H1 (cell line): ENCODE measurements around the gene GATA5. TPM values are rescaled to one million over a fixed set of nuclear protein-coding genes. Genes with fewer than 3 reads are reported as not detected.

Experiments used
- CTCF ChIA-PET: fragments of 300-600 bp; sonication (Branson Sonifier 250); formaldehyde crosslinking; loops from one replicate; lab custom pipeline; 2021; ENCODE audit not compliant: partially characterized antibody; lab: Charles Lee
- POLR2A ChIA-PET: fragments of 300-600 bp; sonication (Branson Sonifier 250); formaldehyde crosslinking; loops from one replicate; lab custom pipeline; 2021; ENCODE audit warnings: inconsistent platforms; ENCODE audit not compliant: partially characterized antibody; lab: Charles Lee
- DNase-seq, 2 experiments: peaks; one replicate each; pipeline versions ENCODE4 v3.0.0 to v3.0.0-alpha.2; 2010 to 2022; ENCODE audit warnings: low spot score in 2 of 2, low read depth in 1 of 2, mixed read lengths in 1 of 2
- FAIRE-seq: peaks from 2 replicates; lab custom pipeline; 2011; peaks lifted over from hg19 to GRCh38; lab: Jason Lieb, UNC
- H2AFZ ChIP-seq: 2 replicates; pipeline ENCODE4 v1.8.1; 2012; ENCODE audit warnings: low read length, inconsistent platforms
- H2AK5ac ChIP-seq: 2 replicates; pipeline ENCODE4 v1.6.1; 2013; ENCODE audit warnings: low read depth, low read length
- H2BK120ac ChIP-seq: replicated peaks from 2 replicates; pipeline ENCODE3; 2013; ENCODE audit warnings: low read depth, low read length, inconsistent platforms
- H2BK12ac ChIP-seq: 2 replicates; pipeline ENCODE4 v1.6.1; 2013; ENCODE audit warnings: low read depth, low read length
- H2BK15ac ChIP-seq: 2 replicates; pipeline ENCODE4 v1.6.1; 2013; ENCODE audit warnings: low read length
- H2BK20ac ChIP-seq: 2 replicates; pipeline ENCODE4 v1.6.1; 2013; ENCODE audit warnings: low read length
- H2BK5ac ChIP-seq: 2 replicates; pipeline ENCODE4 v1.6.1; 2013; ENCODE audit warnings: low read depth, low read length
- H3K14ac ChIP-seq: 2 replicates; pipeline ENCODE4 v1.6.1; 2013; ENCODE audit warnings: inconsistent platforms; ENCODE audit not compliant: insufficient read length
- H3K18ac ChIP-seq: 2 replicates; pipeline ENCODE4 v1.6.1; 2013; ENCODE audit warnings: low read length; ENCODE audit errors: extremely low read depth
- H3K23ac ChIP-seq: 2 replicates; pipeline ENCODE4 v1.6.1; 2013; ENCODE audit warnings: inconsistent platforms; ENCODE audit not compliant: insufficient read length
- H3K23me2 ChIP-seq: 2 replicates; pipeline ENCODE4 v1.6.1; 2013; ENCODE audit warnings: low read depth, low read length
- H3K27ac ChIP-seq: 2 replicates; pipeline ENCODE4 v1.6.1; 2011; ENCODE audit warnings: low read depth, low read length, inconsistent platforms
- H3K27me3 ChIP-seq, 4 experiments: replicated peaks in 1 of 4; 1 replicate in 1 of 4; 2 replicates in 3 of 4; pipeline versions ENCODE4 v1.6.1 to v1.8.1; 2011 to 2013; ENCODE audit warnings: low read length in 3 of 4, mild to moderate bottlenecking in 3 of 4, inconsistent platforms in 2 of 4, mixed read lengths in 2 of 4, moderate library complexity in 1 of 4; ENCODE audit not compliant: control insufficient read depth in 3 of 4, insufficient read depth in 3 of 4; ENCODE audit errors: extremely low read depth in 1 of 4
- H3K36me3 ChIP-seq, 4 experiments: 2 replicates each; pipeline versions ENCODE4 v1.6.1 to v1.8.1; 2011 to 2013; ENCODE audit warnings: mild to moderate bottlenecking in 4 of 4, low read length in 3 of 4, moderate library complexity in 2 of 4, control low read depth in 1 of 4, inconsistent platforms in 1 of 4; ENCODE audit not compliant: insufficient read depth in 4 of 4, control insufficient read depth in 2 of 4
- H3K4ac ChIP-seq: replicated peaks from 2 replicates; pipeline ENCODE3; 2013; ENCODE audit warnings: low read length, low read depth, mixed read lengths, inconsistent platforms; ENCODE audit not compliant: insufficient read length
- H3K4me1 ChIP-seq, 4 experiments: replicated peaks in 1 of 4; 1 replicate in 1 of 4; 2 replicates in 3 of 4; pipeline versions ENCODE4 v1.6.1 to v1.8.1; 2011 to 2013; ENCODE audit warnings: low read length in 3 of 4, inconsistent platforms in 2 of 4, mixed read lengths in 1 of 4; ENCODE audit not compliant: insufficient read depth in 4 of 4, control insufficient read depth in 3 of 4
- H3K4me2 ChIP-seq, 2 experiments: 2 replicates each; pipeline versions ENCODE4 v1.6.1 to v1.8.1; 2011 to 2013; ENCODE audit warnings: low read depth in 2 of 2, low read length in 2 of 2, control low read depth in 1 of 2, inconsistent platforms in 1 of 2, mild to moderate bottlenecking in 1 of 2; ENCODE audit not compliant: insufficient read depth in 1 of 2
- H3K4me3 ChIP-seq, 4 experiments: fragments of 200-600, 300-600 bp in 1 of 4; sonication (generic), shearing (Covaris generic), sonication (Bioruptor Twin) in 1 of 4; 2 replicates each; pipeline versions ENCODE4 v1.5.1 to v1.8.1; 2011 to 2016; ENCODE audit warnings: low read length in 4 of 4, low read depth in 3 of 4, control low read depth in 2 of 4, inconsistent platforms in 2 of 4, mild to moderate bottlenecking in 2 of 4, mixed read lengths in 1 of 4, moderate library complexity in 1 of 4; ENCODE audit not compliant: insufficient read depth in 2 of 4; ENCODE audit errors: extremely low read depth in 1 of 4
- H3K56ac ChIP-seq: replicated peaks from 2 replicates; pipeline ENCODE3; 2013; ENCODE audit warnings: low read depth, mild to moderate bottlenecking, mixed read lengths, low read length, inconsistent platforms; ENCODE audit not compliant: insufficient read length
- H3K79me1 ChIP-seq: 2 replicates; pipeline ENCODE4 v1.6.1; 2013; ENCODE audit warnings: low read depth, low read length, control low read depth
- H3K79me2 ChIP-seq, 2 experiments: 2 replicates each; pipeline versions ENCODE4 v1.6.1 to v1.8.1; 2012 to 2013; ENCODE audit warnings: low read length in 2 of 2, mild to moderate bottlenecking in 2 of 2, inconsistent platforms in 1 of 2; ENCODE audit not compliant: insufficient read depth in 2 of 2, control insufficient read depth in 1 of 2
- H3K9ac ChIP-seq, 4 experiments: replicated peaks in 1 of 4; 1 replicate in 1 of 4; 2 replicates in 3 of 4; pipeline versions ENCODE4 v1.6.1 to v1.8.1; 2011 to 2013; ENCODE audit warnings: low read depth in 3 of 4, low read length in 3 of 4, control low read depth in 2 of 4, mild to moderate bottlenecking in 2 of 4, moderate library complexity in 2 of 4, inconsistent platforms in 1 of 4; ENCODE audit errors: extremely low read depth in 1 of 4
- H3K9me3 ChIP-seq, 2 experiments: 2 replicates each; pipeline versions ENCODE4 v1.6.1 to v1.8.1; 2012 to 2013; ENCODE audit warnings: mild to moderate bottlenecking in 2 of 2, moderate library complexity in 2 of 2, control low read depth in 1 of 2, inconsistent platforms in 1 of 2, low read depth in 1 of 2, low read length in 1 of 2, mixed read lengths in 1 of 2; ENCODE audit not compliant: insufficient read depth in 2 of 2
- H4K20me1 ChIP-seq, 2 experiments: replicated peaks in 1 of 2; 2 replicates each; pipeline versions ENCODE3 to v1.8.1; 2011 to 2013; ENCODE audit warnings: inconsistent platforms in 2 of 2, low read length in 2 of 2, mild to moderate bottlenecking in 1 of 2; ENCODE audit not compliant: insufficient read depth in 2 of 2, control insufficient read depth in 1 of 2
- H4K5ac ChIP-seq: 2 replicates; pipeline ENCODE4 v1.6.1; 2013; ENCODE audit warnings: low read length, low read depth, mixed read lengths, inconsistent platforms; ENCODE audit not compliant: insufficient read length
- H4K8ac ChIP-seq: 2 replicates; pipeline ENCODE4 v1.8.0; 2013; ENCODE audit warnings: mild to moderate bottlenecking, moderate library complexity, low read length, inconsistent platforms; ENCODE audit not compliant: insufficient read depth; ENCODE audit errors: extremely low read depth
- H4K91ac ChIP-seq: replicated peaks from 2 replicates; pipeline ENCODE3; 2013; ENCODE audit warnings: low read length, mixed read lengths, inconsistent platforms; ENCODE audit not compliant: insufficient read length
- CEBPB ChIP-seq: IDR thresholded peaks from 2 replicates; pipeline ENCODE4 v1.6.1; 2012; ENCODE audit warnings: low read depth, low read length
- CHD1 ChIP-seq: IDR thresholded peaks from 2 replicates; pipeline ENCODE4 v1.6.1; 2012; ENCODE audit warnings: low read depth, low read length, improper control_type of control experiment
- EGR1 ChIP-seq: IDR thresholded peaks from 2 replicates; pipeline ENCODE4 v1.6.1; 2011; ENCODE audit warnings: low read depth, low read length, borderline replicate concordance
- EP300 ChIP-seq, 2 experiments: IDR thresholded peaks; 1 replicate in 1 of 2; 2 replicates in 1 of 2; pipeline ENCODE4 v1.6.1; 2011 to 2012; ENCODE audit warnings: low read depth in 2 of 2, low read length in 2 of 2, mild to moderate bottlenecking in 2 of 2, borderline replicate concordance in 1 of 2, inconsistent platforms in 1 of 2, moderate library complexity in 1 of 2
- GABPA ChIP-seq: IDR thresholded peaks from 2 replicates; pipeline ENCODE4 v1.6.1; 2011; ENCODE audit warnings: mild to moderate bottlenecking, low read length, moderate library complexity, borderline replicate concordance; ENCODE audit not compliant: insufficient read depth
- HDAC6 ChIP-seq: IDR thresholded peaks from one replicate; pipeline ENCODE4 v1.7.1; 2012; ENCODE audit warnings: low read depth, mild to moderate bottlenecking, inconsistent platforms, low read length, moderate library complexity
- NANOG ChIP-seq: IDR thresholded peaks from 2 replicates; pipeline ENCODE4 v1.6.1; 2011; ENCODE audit warnings: low read length, low read depth, mild to moderate bottlenecking, inconsistent platforms; ENCODE audit not compliant: insufficient read depth, poor library complexity, severe bottlenecking
- NRF1 ChIP-seq: IDR thresholded peaks from 2 replicates; pipeline ENCODE4 v1.6.1; 2011; ENCODE audit warnings: mild to moderate bottlenecking, low read depth, low read length, improper control_type of control experiment
- RAD21 ChIP-seq, 2 experiments: IDR thresholded peaks in 1 of 2; conservative IDR thresholded peaks in 1 of 2; 2 replicates each; pipeline ENCODE4 v1.6.1; 2011; ENCODE audit warnings: low read depth in 2 of 2, low read length in 2 of 2, improper control_type of control experiment in 1 of 2, inconsistent platforms in 1 of 2, mild to moderate bottlenecking in 1 of 2, moderate library complexity in 1 of 2
- RBBP5 ChIP-seq: IDR thresholded peaks from 2 replicates; pipeline ENCODE4 v1.7.1; 2012; ENCODE audit warnings: low read depth, mild to moderate bottlenecking, inconsistent platforms, low read length, moderate library complexity, borderline replicate concordance
- SIX5 ChIP-seq: IDR thresholded peaks from 2 replicates; pipeline ENCODE4 v1.6.1; 2011; ENCODE audit warnings: mild to moderate bottlenecking, low read depth, low read length
- USF2 ChIP-seq: IDR thresholded peaks from 2 replicates; pipeline ENCODE4 v1.6.1; 2011; ENCODE audit warnings: low read length, improper control_type of control experiment
- WGBS, 2 experiments: shearing (Covaris generic) in 1 of 2; methylation state at CpG; one replicate each; pipeline versions ENCODE4 v1.1.6 to v1.1.7; 2013 to 2015; ENCODE audit warnings: low lambda C conversion rate in 2 of 2, mixed read lengths in 2 of 2, inconsistent platforms in 1 of 2, low coverage in 1 of 2, missing lambda C conversion rate in 1 of 2; ENCODE audit not compliant: insufficient replicate concordance in 2 of 2, insufficient coverage in 1 of 2, insufficient read length in 1 of 2; ENCODE audit errors: extremely low coverage in 1 of 2, missing lambda C conversion rate in 1 of 2; 5-methylcytosine and 5-hydroxymethylcytosine counted together
- polyA plus RNA-seq, 7 experiments: library from polyadenylated mRNA; depleted of rRNA in 3 of 7; stranded (reverse) in 5 of 7; unstranded in 2 of 7; fragments of >200 nt in 5 of 7; fragments of 200-250 nt in 2 of 7; gene quantifications; 1 replicate in 5 of 7; 2 replicates in 1 of 7; 4 replicates in 1 of 7; pipeline versions ENCODE4 v1.2.1 to v1.2.3, GENCODE V29; 2011 to 2013; ENCODE audit warnings: missing spikeins in 2 of 7, mixed read lengths in 2 of 7
- total RNA-seq: library from RNA; stranded (reverse); fragmentation: NEBNext Ultra II Directional; extraction: Animal tissue kit (Norgen Biotek cat#: 25700); gene quantifications from 2 replicates; pipeline ENCODE4 v1.2.1, GENCODE V29; 2021

The GATA5 gene
- total and polyA plus RNA-seq, 2 of the 8 experiments (the other 6 are each of a cell fraction or from before 2014, with no cell fraction given), result 0.08 to 0.11 TPM

- Histone ChIP-seq H4K5ac (no peak overlapping the region), H3K79me2 (no peaks in the 10 kb centered on the region), H3K36me3 (no peaks in the 10 kb centered on the region), H2BK12ac (no peak overlapping the region; the same call in 1 of the 2 replicates), H3K23ac (no peak overlapping the region), H3K18ac (no peak overlapping the region), H2BK5ac (no peak overlapping the region), H3K4me3 (no peak overlapping the region), H4K91ac (no peak overlapping the region), H3K27me3 (peaks cover 0 to 5% (median 2%) of the 10 kb centered on the region in 4 experiments; a peak in 2 of 7 replicates), H3K56ac (no peak overlapping the region), H3K4ac (no peak overlapping the region), H4K8ac (no peak overlapping the region), H3K4me1 (peaks cover 0 to 14% (median 3%) of the 10 kb centered on the region in 4 experiments; a peak in 4 of 7 replicates), H2BK15ac (no peak overlapping the region), H2AK5ac (no peak overlapping the region), H3K14ac (no peak overlapping the region), H3K23me2 (peaks cover 9% of the 10 kb centered on the region; the same call in 1 of the 2 replicates), H3K79me1 (no peaks in the 10 kb centered on the region), H3K27ac (no peak overlapping the region), H2BK120ac (no peak overlapping the region), H2BK20ac (no peak overlapping the region), H4K20me1 (peaks cover 0 to 6% of the 10 kb centered on the region in 2 experiments), H3K4me2 (no peak overlapping the region), H3K9ac (no peak overlapping the region), H3K9me3 (no peaks in the 10 kb centered on the region), H2AFZ (peak overlapping the region; percentile 25; the same call in 1 of the 2 replicates)
- CTCF ChIA-PET, result interaction anchor here (0.6 to 2.1 kb wide), 75 partner anchors 9 to 401 kb away, joined by 3 to 24 read pairs (median 5); partner anchors contain the start of gene GATA5
- POLR2A ChIA-PET, result no interaction called here
- no peak for FAIRE-seq
- WGBS, 2 experiments, result 78% methylated on average over 21 of the region's 21 CpGs; no CpG with 5 or more reads in 1 of the 2 experiments
- DNase-seq, result no peak
- no peak for TF ChIP-seq RAD21 (IDR thresholded peaks at IDR 0.05 in 1 of 2, conservative IDR thresholded peaks at IDR 0.05 in 1 of 2; ENCODE audit: low read depth in 2 of 2, low read length in 2 of 2)
- TF ChIP-seq GABPA, result no peak
- no peak for TF ChIP-seq NANOG
- TF ChIP-seq CEBPB, result no peak
- no peak for TF ChIP-seq SIX5
- no peak for TF ChIP-seq RBBP5
- no peak for TF ChIP-seq HDAC6
- TF ChIP-seq NRF1, result no peak
- TF ChIP-seq EP300 (IDR thresholded peaks at IDR 0.05; ENCODE audit: borderline replicate concordance in 1 of 2, low read depth in 2 of 2, low read length in 2 of 2), result no peak
- no peak for TF ChIP-seq CHD1
- no peak for TF ChIP-seq EGR1
- no peak for TF ChIP-seq USF2
Observed at GRCh38 chr20:62499758-62500236, 24.0 kb upstream of the GATA5 start.
